SK-N-MC (cell line): ENCODE data around the gene GPC6.

Experiments used
- EZH2 ChIP-seq: fragments of 200-600 bp; sonication (generic); IDR thresholded peaks from one replicate; pipeline ENCODE4 v1.6.1; 2017; ENCODE audit warnings: antibody characterized with exemption
- FOXP2 ChIP-seq: optimal IDR thresholded peaks from 2 replicates; pipeline ENCODE3; 2011; ENCODE audit warnings: mild to moderate bottlenecking, moderate library complexity; ENCODE audit not compliant: insufficient read depth; ENCODE audit errors: extremely low read length, control extremely low read depth
- POLR2AphosphoS5 ChIP-seq: IDR thresholded peaks from 2 replicates; pipeline ENCODE4 v1.6.1; 2012; ENCODE audit warnings: mild to moderate bottlenecking, low read depth, low read length, borderline replicate concordance

DNA sequence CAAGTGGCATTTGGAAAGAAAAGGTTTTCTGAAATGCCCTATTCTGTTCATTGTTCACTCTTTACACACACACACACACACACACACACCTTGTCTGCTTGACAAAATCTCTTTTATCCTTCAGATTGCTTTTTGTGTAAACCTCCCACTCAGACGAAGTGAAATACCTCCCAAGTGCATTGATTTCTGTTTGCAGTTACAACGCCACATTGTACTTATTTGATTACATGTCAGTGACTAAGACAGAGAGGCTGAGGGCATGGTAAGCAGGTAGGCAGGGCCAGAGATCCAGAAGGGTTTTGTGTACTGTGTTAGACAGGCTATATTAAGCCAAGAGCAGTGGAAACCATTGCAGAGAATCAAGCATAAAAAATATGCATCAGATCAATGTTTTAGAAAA lies 561.8 kb downstream of the GPC6 start:
- TF ChIP-seq POLR2AphosphoS5 (no peak), EZH2 (no peak), FOXP2 (no peak)
